ENCODE results near the gene CUZD1. TPM values are rescaled to one million over a fixed set of nuclear protein-coding genes. Genes with fewer than 3 reads are reported as not detected.

Gene CUZD1
- total RNA-seq, 4 donors from 2014 or later, result 0.42 to 0.76 TPM; not detected in 2

DNA sequence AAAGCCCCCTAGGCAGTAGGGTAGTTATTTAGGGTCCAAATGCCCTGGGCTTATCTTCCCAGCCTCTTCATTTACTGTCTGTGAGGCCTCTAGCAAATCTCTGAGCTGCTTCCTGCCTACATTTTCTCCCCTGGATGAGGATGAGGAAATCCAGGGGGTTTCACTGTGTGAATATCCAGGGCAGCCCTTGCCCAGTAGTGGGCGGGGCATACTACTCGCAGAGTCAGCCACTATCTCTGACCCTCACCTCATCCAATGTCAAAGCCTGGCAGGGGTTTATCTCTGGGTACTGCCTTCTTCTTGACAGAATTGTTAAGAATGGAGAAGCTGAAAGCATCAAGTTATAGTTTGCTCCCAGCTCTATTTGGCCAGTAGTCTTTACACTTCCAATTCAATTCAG is 48.9 kb downstream of the CUZD1 start:
- 0% methylated on average over 1 of the region's 2 CpGs for WGBS, 2 donors
- no peaks in the 10 kb centered on the region for H3K4me1 ChIP-seq

DNA sequence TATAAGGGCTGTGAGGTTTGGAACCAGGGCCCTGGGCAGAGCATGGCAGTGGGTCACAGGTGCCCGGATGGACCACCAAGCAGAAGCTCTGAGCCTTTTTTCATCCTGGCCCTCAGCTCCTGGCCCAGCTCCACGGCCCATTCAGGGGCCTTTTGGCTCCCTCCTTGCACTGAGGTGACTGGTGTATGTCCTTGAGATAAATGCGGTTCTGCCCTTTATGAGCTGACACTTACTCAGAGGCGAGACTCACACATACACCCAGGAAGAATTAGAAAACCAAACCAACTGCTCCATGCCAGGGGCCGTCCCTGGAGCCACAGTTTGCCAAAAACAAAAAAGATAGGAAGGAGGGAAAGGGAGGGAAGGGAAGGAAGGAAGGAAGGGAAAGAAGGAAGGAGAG is 49.7 kb downstream of the CUZD1 start:
- Histone ChIP-seq H3K27ac (no peak overlapping the region), H3K36me3 (no peaks in the 10 kb centered on the region), H3K4me3 (no peak overlapping the region), H3K9me3 (no peaks in the 10 kb centered on the region), H3K27me3 (no peaks in the 10 kb centered on the region), H3K4me1 (no peaks in the 10 kb centered on the region)
- 46% methylated on average over 5 of the region's 5 CpGs; no CpG with 5 or more reads in 1 of the 2 donors for WGBS, 2 donors
- intact Hi-C loops (cut with DNase I), result no loop called here
- TF ChIP-seq POLR2A (IDR thresholded peaks at IDR 0.05), result no peak
- TF ChIP-seq, protein P1, sequence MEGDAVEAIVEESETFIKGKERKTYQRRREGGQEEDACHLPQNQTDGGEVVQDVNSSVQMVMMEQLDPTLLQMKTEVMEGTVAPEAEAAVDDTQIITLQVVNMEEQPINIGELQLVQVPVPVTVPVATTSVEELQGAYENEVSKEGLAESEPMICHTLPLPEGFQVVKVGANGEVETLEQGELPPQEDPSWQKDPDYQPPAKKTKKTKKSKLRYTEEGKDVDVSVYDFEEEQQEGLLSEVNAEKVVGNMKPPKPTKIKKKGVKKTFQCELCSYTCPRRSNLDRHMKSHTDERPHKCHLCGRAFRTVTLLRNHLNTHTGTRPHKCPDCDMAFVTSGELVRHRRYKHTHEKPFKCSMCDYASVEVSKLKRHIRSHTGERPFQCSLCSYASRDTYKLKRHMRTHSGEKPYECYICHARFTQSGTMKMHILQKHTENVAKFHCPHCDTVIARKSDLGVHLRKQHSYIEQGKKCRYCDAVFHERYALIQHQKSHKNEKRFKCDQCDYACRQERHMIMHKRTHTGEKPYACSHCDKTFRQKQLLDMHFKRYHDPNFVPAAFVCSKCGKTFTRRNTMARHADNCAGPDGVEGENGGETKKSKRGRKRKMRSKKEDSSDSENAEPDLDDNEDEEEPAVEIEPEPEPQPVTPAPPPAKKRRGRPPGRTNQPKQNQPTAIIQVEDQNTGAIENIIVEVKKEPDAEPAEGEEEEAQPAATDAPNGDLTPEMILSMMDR (IDR thresholded peaks at IDR 0.05), result no peak
- no peak for DNase-seq

More for the DNA sequence above, 48.9 kb downstream of the CUZD1 start:
- Histone ChIP-seq H3K36me3 (no peaks in the 10 kb centered on the region), H3K27ac (no peak overlapping the region), H3K9me3 (no peaks in the 10 kb centered on the region), H3K4me3 (no peak overlapping the region), H3K27me3 (no peaks in the 10 kb centered on the region)
- intact Hi-C loops (cut with DNase I), result no loop called here
- DNase-seq, result no peak
- no peak for TF ChIP-seq POLR2A (IDR thresholded peaks at IDR 0.05)
- TF ChIP-seq, protein P1 (IDR thresholded peaks at IDR 0.05), result no peak

DNA sequence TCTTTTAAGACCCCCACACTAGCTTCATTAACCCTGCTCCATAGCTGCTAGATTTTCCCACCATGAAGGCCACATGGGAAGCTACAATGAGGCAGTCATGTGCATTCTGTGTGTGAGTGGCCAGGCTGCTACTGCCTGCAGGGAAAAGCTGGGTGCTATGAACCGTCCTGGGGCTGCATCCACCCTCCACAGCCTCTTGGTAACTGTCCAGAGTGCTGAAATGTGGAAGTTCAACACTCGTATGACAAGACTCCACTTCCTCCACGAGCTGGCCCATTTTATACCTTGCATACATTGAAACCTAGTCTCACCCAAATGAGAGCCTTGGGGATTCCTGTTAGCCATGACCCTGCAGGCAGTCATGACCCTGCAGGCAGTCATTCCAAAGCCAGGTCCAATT is 59.4 kb downstream of the CUZD1 start:
- peaks cover 0 to 7% (median 0%) of the 10 kb centered on the region in 4 donors for H3K27me3 ChIP-seq
- H3K27ac ChIP-seq, result no peak overlapping the region
- no peak for DNase-seq
- no peaks in the 10 kb centered on the region for H3K36me3 ChIP-seq
- WGBS, 2 donors, result 0 to 5% methylated on average over 1 to 2 of the region's 3 CpGs
- TF ChIP-seq, protein P1 (IDR thresholded peaks at IDR 0.05), result no peak
- TF ChIP-seq POLR2A (IDR thresholded peaks at IDR 0.05), result no peak
- no peak overlapping the region for H3K4me3 ChIP-seq
- H3K4me1 ChIP-seq, result no peaks in the 10 kb centered on the region
- H3K9me3 ChIP-seq, result no peaks in the 10 kb centered on the region
- intact Hi-C loops (cut with DNase I), result no loop called here

DNA sequence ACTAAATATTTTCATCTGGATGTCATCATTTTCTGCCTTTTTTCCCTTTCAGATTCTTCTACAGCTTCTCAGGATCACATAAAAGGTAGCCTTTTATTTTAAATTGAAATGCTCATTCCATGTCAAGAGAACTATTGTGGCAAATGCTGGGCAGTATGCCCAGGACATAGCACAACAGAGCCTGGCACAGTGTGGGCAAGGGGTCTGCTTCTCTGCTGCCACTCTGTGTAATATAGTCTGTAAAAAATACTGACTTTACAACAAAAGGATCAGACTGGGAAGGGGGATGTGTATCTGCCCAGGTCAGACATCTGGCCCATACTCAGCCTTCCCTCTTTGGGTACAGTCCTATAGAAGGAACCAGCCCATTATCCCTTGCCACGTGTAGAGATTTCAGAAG is 62.7 kb downstream of the CUZD1 start:
- Histone ChIP-seq H3K4me1 (no peaks in the 10 kb centered on the region), H3K9me3 (no peaks in the 10 kb centered on the region), H3K27ac (no peak overlapping the region), H3K27me3 (peaks cover 0 to 21% (median 0%) of the 10 kb centered on the region in 4 donors), H3K36me3 (no peaks in the 10 kb centered on the region), H3K4me3 (no peak overlapping the region)
- WGBS, 2 donors, result 36 to 88% methylated on average over 1 of the region's 1 CpG
- DNase-seq, result no peak
- TF ChIP-seq, protein P1 (IDR thresholded peaks at IDR 0.05), result no peak
- no peak for TF ChIP-seq POLR2A (IDR thresholded peaks at IDR 0.05)
- intact Hi-C loops (cut with DNase I), result no loop called here

Other genes starting within 250 kb of the CUZD1 start
- not detected for gene C10orf120, start 146.0 kb downstream of the CUZD1 start, total RNA-seq
- 1 to 10 TPM in 2 of 4 donors, not detected in 2; 2.3 to 4.2 TPM for gene FAM24B, start 33.7 kb upstream of the CUZD1 start, total RNA-seq
- not detected for gene FAM24A, start 64.8 kb upstream of the CUZD1 start, total RNA-seq
- 1 to 10 TPM; 4.0 to 7.6 (median 4.6) TPM for gene C10orf88, start 108.4 kb upstream of the CUZD1 start, total RNA-seq
- 1 to 10 TPM; 2.5 to 3.0 (median 2.6) TPM for gene PSTK, start 134.5 kb upstream of the CUZD1 start, total RNA-seq
- gene IKZF5, start 162.9 kb upstream of the CUZD1 start, total RNA-seq, result 10 to 100 TPM in 1 of 4 donors, 1 to 10 TPM in 3; 2.9 to 12.0 (median 5.7) TPM
- gene ACADSB, start 163.1 kb upstream of the CUZD1 start, total RNA-seq, result 10 to 100 TPM in 2 of 4 donors, 1 to 10 TPM in 2; 7.5 to 13.5 (median 10.4) TPM

All from esophagus squamous epithelium (tissue), 5 donors.